ENCODE measurements around the gene PTGES. TPM values are rescaled to one million over a fixed set of nuclear protein-coding genes. Genes with fewer than 3 reads are reported as not detected.
"Not testable (repeated sequence)": the region's sequence is repeated elsewhere in the genome, so short reads cannot be mapped to it uniquely, and the experiment has no call there.

PTGES gene
- total RNA-seq, 3 donors from 2014 or later (not counting 1 experiment from before 2014, with no cell fraction given): 0.28 to 0.47 (median 0.39) TPM

DNA sequence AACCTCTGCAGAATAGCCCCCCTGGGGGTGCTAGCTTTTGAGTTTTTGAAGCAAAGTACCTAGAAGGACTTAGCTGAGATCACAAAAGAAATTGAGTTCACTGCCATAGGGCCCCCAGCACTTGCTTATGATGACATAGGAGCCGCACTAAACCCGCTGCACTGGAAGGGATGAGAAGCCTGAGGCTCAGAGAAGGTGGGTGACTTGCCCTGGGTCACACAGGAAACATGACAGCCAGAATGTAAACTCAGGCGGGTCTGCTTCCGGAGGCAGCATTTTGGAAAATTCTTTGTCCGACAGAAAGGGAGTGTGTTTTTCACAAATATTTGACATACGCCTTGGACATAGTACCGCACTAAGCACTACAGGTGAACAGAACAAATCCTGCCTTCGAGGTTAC is 41.7 kb upstream of the PTGES start:
- Histone ChIP-seq H3K9me3 (ENCODE audit: control insufficient read depth, insufficient read depth, low read length) (no peaks in the 10 kb centered on the region), H3K27ac (ENCODE audit: low read length) (no peak overlapping the region), H3K27me3 (ENCODE audit: control insufficient read depth, insufficient read depth, low read length) (no peaks in the 10 kb centered on the region), H3K36me3 (ENCODE audit: control insufficient read depth, insufficient read depth, low read length) (no peaks in the 10 kb centered on the region), H3K4me1 (ENCODE audit: control insufficient read depth, insufficient read depth, low read length) (peaks cover 7% of the 10 kb centered on the region), H3K4me3 (ENCODE audit: low read length) (no peak overlapping the region)
- ATAC-seq (no peak), DNase-seq (no peak)
- H3K4me1 Mint-ChIP-seq: peaks cover 0 to 5% of the 10 kb centered on the region in 2 donors
- no peaks in the 10 kb centered on the region for H3K9me3 Mint-ChIP-seq
- TF ChIP-seq, protein P1, sequence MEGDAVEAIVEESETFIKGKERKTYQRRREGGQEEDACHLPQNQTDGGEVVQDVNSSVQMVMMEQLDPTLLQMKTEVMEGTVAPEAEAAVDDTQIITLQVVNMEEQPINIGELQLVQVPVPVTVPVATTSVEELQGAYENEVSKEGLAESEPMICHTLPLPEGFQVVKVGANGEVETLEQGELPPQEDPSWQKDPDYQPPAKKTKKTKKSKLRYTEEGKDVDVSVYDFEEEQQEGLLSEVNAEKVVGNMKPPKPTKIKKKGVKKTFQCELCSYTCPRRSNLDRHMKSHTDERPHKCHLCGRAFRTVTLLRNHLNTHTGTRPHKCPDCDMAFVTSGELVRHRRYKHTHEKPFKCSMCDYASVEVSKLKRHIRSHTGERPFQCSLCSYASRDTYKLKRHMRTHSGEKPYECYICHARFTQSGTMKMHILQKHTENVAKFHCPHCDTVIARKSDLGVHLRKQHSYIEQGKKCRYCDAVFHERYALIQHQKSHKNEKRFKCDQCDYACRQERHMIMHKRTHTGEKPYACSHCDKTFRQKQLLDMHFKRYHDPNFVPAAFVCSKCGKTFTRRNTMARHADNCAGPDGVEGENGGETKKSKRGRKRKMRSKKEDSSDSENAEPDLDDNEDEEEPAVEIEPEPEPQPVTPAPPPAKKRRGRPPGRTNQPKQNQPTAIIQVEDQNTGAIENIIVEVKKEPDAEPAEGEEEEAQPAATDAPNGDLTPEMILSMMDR (IDR thresholded peaks at IDR 0.05): no peak
- peaks cover 5 to 7% of the 10 kb centered on the region in 2 donors for H3K27me3 Mint-ChIP-seq (ENCODE audit: low read depth in 2 of 2)
- H3K27ac Mint-ChIP-seq: no peak overlapping the region
- intact Hi-C loops (cut with micrococcal nuclease): no loop called here
- no peaks in the 10 kb centered on the region for H3K36me3 Mint-ChIP-seq
- no peak overlapping the region for H3K4me3 Mint-ChIP-seq
- 97% methylated on average over 8 of the region's 8 CpGs for WGBS (ENCODE audit: insufficient coverage)

DNA sequence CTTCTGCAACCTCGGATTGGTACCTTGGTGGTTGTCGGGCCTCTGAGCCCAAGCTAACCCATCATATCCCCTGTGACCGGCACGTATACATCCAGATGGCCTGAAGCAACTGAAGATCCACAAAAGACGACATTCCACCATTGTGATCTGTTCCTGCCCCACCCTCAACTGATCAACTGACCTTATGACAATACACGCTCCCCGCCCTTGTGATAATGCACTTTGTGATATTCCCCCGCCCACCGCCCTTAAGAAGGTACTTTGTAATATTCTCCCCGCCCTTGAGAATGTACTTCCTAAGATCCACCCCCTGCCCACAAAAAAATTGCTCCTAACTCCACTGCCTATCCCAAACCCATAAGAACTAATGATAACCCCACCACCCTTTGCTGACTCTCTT is 33.6 kb upstream of the PTGES start:
- no peaks in the 10 kb centered on the region for H3K36me3 ChIP-seq (ENCODE audit: control insufficient read depth, insufficient read depth, low read length)
- TF ChIP-seq, protein P1 (IDR thresholded peaks at IDR 0.05): no peak
- Mint-ChIP-seq H3K9me3 (no peaks in the 10 kb centered on the region), H3K4me3 (no peak overlapping the region), H3K36me3 (no peaks in the 10 kb centered on the region), H3K27ac (no peak overlapping the region), H3K4me1 (peaks cover 0 to 12% of the 10 kb centered on the region in 2 donors), H3K27me3 (ENCODE audit: low read depth in 2 of 2) (peaks cover 18 to 21% of the 10 kb centered on the region in 2 donors)
- H3K4me3 ChIP-seq (ENCODE audit: low read length): no peak overlapping the region
- intact Hi-C loops (cut with micrococcal nuclease): no loop called here
- no peak for ATAC-seq
- H3K27me3 ChIP-seq (ENCODE audit: control insufficient read depth, insufficient read depth, low read length): no peaks in the 10 kb centered on the region
- no peaks in the 10 kb centered on the region for H3K9me3 ChIP-seq (ENCODE audit: control insufficient read depth, insufficient read depth, low read length)
- WGBS (ENCODE audit: insufficient coverage): 89% methylated on average over 10 of the region's 10 CpGs
- H3K4me1 ChIP-seq (ENCODE audit: control insufficient read depth, insufficient read depth, low read length): peaks cover 7% of the 10 kb centered on the region
- no peak for DNase-seq
- no peak overlapping the region for H3K27ac ChIP-seq (ENCODE audit: low read length)

DNA sequence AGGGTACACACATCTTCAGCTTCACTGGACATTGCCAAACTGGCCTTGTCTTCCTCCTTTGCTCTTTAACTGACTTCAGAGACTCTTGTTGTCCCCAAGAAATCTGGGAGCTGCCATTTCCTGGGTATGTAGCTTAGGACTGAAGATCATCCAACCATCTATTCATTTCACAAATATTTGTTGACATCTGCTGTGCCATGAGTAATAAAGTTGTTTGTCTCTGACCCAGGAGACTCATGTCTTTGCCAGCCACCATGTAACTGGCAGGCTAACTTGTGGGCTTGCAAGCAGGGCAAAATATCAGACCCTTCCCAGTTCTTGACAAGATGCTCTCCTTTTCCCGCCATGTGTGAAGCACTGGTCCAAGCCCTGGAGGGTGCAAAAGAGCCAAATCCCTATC is 33.0 kb upstream of the PTGES start:
- no peak overlapping the region for H3K27ac Mint-ChIP-seq
- Histone ChIP-seq H3K9me3 (ENCODE audit: control insufficient read depth, insufficient read depth, low read length) (no peaks in the 10 kb centered on the region), H3K4me1 (ENCODE audit: control insufficient read depth, insufficient read depth, low read length) (peaks cover 7% of the 10 kb centered on the region), H3K27me3 (ENCODE audit: control insufficient read depth, insufficient read depth, low read length) (no peaks in the 10 kb centered on the region), H3K27ac (ENCODE audit: low read length) (no peak overlapping the region), H3K36me3 (ENCODE audit: control insufficient read depth, insufficient read depth, low read length) (no peaks in the 10 kb centered on the region), H3K4me3 (ENCODE audit: low read length) (no peak overlapping the region)
- ATAC-seq (no peak), DNase-seq (no peak)
- no CpG with 5 or more reads among the region's 1 CpG for WGBS (ENCODE audit: insufficient coverage)
- TF ChIP-seq, protein P1 (IDR thresholded peaks at IDR 0.05): no peak
- H3K4me1 Mint-ChIP-seq: peaks cover 0 to 12% of the 10 kb centered on the region in 2 donors
- peaks cover 17 to 21% of the 10 kb centered on the region in 2 donors for H3K27me3 Mint-ChIP-seq (ENCODE audit: low read depth in 2 of 2)
- H3K36me3 Mint-ChIP-seq: no peaks in the 10 kb centered on the region
- no peak overlapping the region for H3K4me3 Mint-ChIP-seq
- no peaks in the 10 kb centered on the region for H3K9me3 Mint-ChIP-seq
- intact Hi-C loops (cut with micrococcal nuclease): no loop called here

DNA sequence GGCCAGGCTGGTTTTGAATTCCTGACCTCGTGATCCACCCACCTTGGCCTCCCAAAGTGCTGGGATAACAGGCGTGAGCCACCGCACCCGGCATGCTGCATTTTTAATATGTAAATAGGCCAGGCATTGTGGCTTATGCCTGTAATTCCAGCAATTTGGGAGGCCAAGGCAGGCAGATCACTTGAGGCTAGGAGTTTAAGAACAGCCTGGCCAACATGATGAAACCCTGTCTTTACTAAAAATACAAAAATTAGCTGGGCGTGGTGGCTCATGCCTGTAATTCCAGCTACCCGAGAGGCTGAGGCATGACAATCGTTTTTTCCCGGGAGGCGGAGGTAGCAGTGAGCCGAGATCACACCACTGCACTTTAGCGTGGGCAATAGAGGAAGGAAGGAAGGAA is 32.1 kb upstream of the PTGES start:
- H3K9me3 Mint-ChIP-seq; H3K4me1 Mint-ChIP-seq; H3K4me3 ChIP-seq (ENCODE audit: low read length); H3K27ac ChIP-seq (ENCODE audit: low read length); H3K4me3 Mint-ChIP-seq; ATAC-seq; H3K36me3 ChIP-seq (ENCODE audit: control insufficient read depth, insufficient read depth, low read length); H3K9me3 ChIP-seq (ENCODE audit: control insufficient read depth, insufficient read depth, low read length); H3K36me3 Mint-ChIP-seq; DNase-seq; H3K27ac Mint-ChIP-seq; H3K4me1 ChIP-seq (ENCODE audit: control insufficient read depth, insufficient read depth, low read length); H3K27me3 ChIP-seq (ENCODE audit: control insufficient read depth, insufficient read depth, low read length); intact Hi-C loops (cut with micrococcal nuclease): not testable (repeated sequence)
- H3K27me3 Mint-ChIP-seq (ENCODE audit: low read depth in 2 of 2): peaks cover 19 to 21% of the 10 kb centered on the region in 2 donors
- WGBS (ENCODE audit: insufficient coverage): 81% methylated on average over 11 of the region's 11 CpGs

All from natural killer cell (primary cell).